Measurements from ENCODE around the gene NRXN3. TPM values are rescaled to one million over a fixed set of nuclear protein-coding genes. Genes with fewer than 3 reads are reported as not detected.

Gene NRXN3
- polyA plus RNA-seq, 1 of the 3 experiments (the other 2 are of a cell fraction), result 1.6 TPM

DNA sequence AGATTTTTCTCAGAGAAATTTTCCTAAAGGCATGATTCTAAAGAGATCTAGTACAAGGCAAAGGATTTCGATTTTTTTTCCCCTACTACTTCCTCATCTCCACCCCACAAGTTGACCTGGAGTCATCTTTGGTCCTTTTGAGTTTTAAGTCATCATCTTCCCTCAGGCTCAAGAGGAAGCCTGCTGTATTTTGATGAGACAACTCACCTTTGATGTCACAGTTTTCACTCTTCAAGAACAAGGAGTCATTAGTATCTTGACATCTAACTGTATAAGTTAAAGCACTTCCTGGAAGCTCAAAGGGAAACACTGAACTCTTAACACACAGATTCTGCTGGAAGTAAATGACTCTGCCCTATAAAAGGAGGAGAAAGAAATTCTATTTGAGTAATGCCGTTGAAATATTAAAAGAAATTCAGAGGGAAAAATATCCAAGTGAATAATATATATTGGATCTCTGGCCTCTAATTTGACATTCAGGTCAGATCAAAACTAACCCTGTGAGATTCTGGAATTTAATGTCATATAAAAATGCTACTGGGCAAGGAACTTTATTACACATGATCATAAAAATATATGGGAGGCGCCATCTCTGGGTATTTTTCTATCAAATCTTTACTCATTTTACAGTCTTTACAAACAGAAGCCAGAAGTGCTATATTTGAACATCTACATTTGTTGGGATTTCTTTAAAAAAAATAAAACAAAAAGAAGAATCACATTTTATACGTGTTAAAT lies 435.0 kb downstream of the NRXN3 start (continued):
- TF ChIP-seq, protein P1, sequence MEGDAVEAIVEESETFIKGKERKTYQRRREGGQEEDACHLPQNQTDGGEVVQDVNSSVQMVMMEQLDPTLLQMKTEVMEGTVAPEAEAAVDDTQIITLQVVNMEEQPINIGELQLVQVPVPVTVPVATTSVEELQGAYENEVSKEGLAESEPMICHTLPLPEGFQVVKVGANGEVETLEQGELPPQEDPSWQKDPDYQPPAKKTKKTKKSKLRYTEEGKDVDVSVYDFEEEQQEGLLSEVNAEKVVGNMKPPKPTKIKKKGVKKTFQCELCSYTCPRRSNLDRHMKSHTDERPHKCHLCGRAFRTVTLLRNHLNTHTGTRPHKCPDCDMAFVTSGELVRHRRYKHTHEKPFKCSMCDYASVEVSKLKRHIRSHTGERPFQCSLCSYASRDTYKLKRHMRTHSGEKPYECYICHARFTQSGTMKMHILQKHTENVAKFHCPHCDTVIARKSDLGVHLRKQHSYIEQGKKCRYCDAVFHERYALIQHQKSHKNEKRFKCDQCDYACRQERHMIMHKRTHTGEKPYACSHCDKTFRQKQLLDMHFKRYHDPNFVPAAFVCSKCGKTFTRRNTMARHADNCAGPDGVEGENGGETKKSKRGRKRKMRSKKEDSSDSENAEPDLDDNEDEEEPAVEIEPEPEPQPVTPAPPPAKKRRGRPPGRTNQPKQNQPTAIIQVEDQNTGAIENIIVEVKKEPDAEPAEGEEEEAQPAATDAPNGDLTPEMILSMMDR (IDR thresholded peaks at IDR 0.05), result no peak
- TF ChIP-seq, protein P2, sequence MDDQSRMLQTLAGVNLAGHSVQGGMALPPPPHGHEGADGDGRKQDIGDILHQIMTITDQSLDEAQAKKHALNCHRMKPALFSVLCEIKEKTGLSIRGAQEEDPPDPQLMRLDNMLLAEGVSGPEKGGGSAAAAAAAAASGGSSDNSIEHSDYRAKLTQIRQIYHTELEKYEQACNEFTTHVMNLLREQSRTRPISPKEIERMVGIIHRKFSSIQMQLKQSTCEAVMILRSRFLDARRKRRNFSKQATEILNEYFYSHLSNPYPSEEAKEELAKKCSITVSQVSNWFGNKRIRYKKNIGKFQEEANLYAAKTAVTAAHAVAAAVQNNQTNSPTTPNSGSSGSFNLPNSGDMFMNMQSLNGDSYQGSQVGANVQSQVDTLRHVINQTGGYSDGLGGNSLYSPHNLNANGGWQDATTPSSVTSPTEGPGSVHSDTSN (IDR thresholded peaks at IDR 0.05), result no peak
- TF ChIP-seq ELF1 (IDR thresholded peaks at IDR 0.05) (no peak), RAD21 (IDR thresholded peaks at IDR 0.05; ENCODE audit: low read length) (no peak)

DNA sequence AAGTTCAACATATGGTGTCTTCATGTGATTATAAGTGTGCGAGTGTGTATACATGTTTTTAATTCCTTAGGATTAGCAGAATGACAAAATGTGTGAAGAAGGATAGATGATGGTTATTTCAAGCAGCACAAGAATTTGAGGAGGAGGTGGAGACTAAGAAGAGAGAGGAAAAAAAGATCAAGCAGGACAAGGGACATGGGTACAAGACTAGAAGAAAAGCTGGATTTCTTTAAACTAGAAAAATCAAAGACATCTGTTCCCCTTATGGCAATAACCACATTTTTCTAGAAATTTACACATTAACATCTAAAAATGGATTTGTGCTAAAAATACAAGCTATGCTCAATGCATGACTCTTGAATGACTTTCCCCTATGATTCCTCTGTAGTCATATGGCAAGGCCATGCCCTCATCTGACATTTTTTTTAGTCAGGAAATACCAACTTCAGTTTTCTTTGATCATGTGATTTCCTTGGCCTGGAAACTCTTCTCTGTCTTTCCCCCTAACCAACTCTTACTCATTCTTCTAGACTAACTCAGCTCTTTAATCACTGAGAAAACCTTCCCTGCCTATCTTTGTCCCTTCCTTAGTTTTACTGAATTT lies 435.8 kb downstream of the NRXN3 start:
- no peaks in the 10 kb centered on the region for H3K9me2 ChIP-seq
- H3K27me3 ChIP-seq (ENCODE audit: insufficient read depth), result no peaks in the 10 kb centered on the region
- H3K4me2 ChIP-seq, result no peak overlapping the region
- no peak overlapping the region for H3K9ac ChIP-seq
- WGBS (ENCODE audit: low lambda C conversion rate), result 37% methylated on average over 1 of the region's 1 CpG
- H3K27ac ChIP-seq (ENCODE audit: low read depth in 2 of 2, low read length in 1 of 2), result peak overlapping the region in 1 of 2 experiments; percentile 42; a peak in 1 of 4 replicates
- no peak for DNase-seq
- H4K20me1 ChIP-seq (ENCODE audit: insufficient read depth), result no peaks in the 10 kb centered on the region
- POLR2A ChIA-PET, result no interaction called here
- H2AFZ ChIP-seq (ENCODE audit: low read depth), result no peak overlapping the region
- H3K79me2 ChIP-seq (ENCODE audit: insufficient read depth), result no peaks in the 10 kb centered on the region
- H3K36me3 ChIP-seq (replicated peaks in 1 of 2; ENCODE audit: control insufficient read depth in 1 of 2, insufficient read depth in 2 of 2, low read length in 1 of 2), result no peaks in the 10 kb centered on the region
- no peaks in the 10 kb centered on the region for H3F3A ChIP-seq (replicated peaks; ENCODE audit: insufficient read depth)
- no peak overlapping the region for H3K4me3 ChIP-seq (ENCODE audit: low read depth in 2 of 2, low read length in 1 of 2)
- no peaks in the 10 kb centered on the region for H3K4me1 ChIP-seq (ENCODE audit: control insufficient read depth in 1 of 2, insufficient read depth in 2 of 2, low read depth in 1 of 2, low read length in 1 of 2)
- CTCF ChIA-PET, result interaction anchor here (0.6 to 2.6 kb wide), 3 partner anchors 8 to 88 kb away, joined by 3 to 14 read pairs (median 3); no protein-coding TSS in a partner anchor
- H3K9me3 ChIP-seq, result no peaks in the 10 kb centered on the region
- TF ChIP-seq EZH2phosphoT487 (IDR thresholded peaks at IDR 0.05; ENCODE audit: borderline replicate concordance, low read depth) (no peak), GABPA (IDR thresholded peaks at IDR 0.05; ENCODE audit: low read depth) (no peak), NFIC (IDR thresholded peaks at IDR 0.05; ENCODE audit: borderline replicate concordance) (no peak), TEAD4 (IDR thresholded peaks at IDR 0.05; ENCODE audit: borderline replicate concordance, insufficient read depth) (no peak), FOSL2 (IDR thresholded peaks at IDR 0.05; ENCODE audit: borderline replicate concordance, low read depth) (no peak), SIN3A (IDR thresholded peaks at IDR 0.05; ENCODE audit: borderline replicate concordance, low read depth, low read length) (no peak), SMC3 (IDR thresholded peaks at IDR 0.05; ENCODE audit: low read depth, low read length) (no peak), YY1 (IDR thresholded peaks at IDR 0.05; ENCODE audit: low read depth) (no peak), MXI1 (IDR thresholded peaks at IDR 0.05; ENCODE audit: low read depth, low read length) (no peak), TCF12 (IDR thresholded peaks at IDR 0.05) (no peak), RXRA (IDR thresholded peaks at IDR 0.05; ENCODE audit: borderline replicate concordance, low read depth) (no peak), GATA2 (CRISPR knock-in tag; IDR thresholded peaks at IDR 0.05) (no peak), ELF1 (IDR thresholded peaks at IDR 0.05) (no peak), MEF2A (IDR thresholded peaks at IDR 0.05; ENCODE audit: borderline replicate concordance, low read depth) (no peak), TAF1 (IDR thresholded peaks at IDR 0.05; ENCODE audit: borderline replicate concordance, low read depth, low read length) (no peak)
- TF ChIP-seq, protein P3, sequence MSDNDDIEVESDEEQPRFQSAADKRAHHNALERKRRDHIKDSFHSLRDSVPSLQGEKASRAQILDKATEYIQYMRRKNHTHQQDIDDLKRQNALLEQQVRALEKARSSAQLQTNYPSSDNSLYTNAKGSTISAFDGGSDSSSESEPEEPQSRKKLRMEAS (IDR thresholded peaks at IDR 0.05; ENCODE audit: low read depth), result no peak
- TF ChIP-seq, protein P4, sequence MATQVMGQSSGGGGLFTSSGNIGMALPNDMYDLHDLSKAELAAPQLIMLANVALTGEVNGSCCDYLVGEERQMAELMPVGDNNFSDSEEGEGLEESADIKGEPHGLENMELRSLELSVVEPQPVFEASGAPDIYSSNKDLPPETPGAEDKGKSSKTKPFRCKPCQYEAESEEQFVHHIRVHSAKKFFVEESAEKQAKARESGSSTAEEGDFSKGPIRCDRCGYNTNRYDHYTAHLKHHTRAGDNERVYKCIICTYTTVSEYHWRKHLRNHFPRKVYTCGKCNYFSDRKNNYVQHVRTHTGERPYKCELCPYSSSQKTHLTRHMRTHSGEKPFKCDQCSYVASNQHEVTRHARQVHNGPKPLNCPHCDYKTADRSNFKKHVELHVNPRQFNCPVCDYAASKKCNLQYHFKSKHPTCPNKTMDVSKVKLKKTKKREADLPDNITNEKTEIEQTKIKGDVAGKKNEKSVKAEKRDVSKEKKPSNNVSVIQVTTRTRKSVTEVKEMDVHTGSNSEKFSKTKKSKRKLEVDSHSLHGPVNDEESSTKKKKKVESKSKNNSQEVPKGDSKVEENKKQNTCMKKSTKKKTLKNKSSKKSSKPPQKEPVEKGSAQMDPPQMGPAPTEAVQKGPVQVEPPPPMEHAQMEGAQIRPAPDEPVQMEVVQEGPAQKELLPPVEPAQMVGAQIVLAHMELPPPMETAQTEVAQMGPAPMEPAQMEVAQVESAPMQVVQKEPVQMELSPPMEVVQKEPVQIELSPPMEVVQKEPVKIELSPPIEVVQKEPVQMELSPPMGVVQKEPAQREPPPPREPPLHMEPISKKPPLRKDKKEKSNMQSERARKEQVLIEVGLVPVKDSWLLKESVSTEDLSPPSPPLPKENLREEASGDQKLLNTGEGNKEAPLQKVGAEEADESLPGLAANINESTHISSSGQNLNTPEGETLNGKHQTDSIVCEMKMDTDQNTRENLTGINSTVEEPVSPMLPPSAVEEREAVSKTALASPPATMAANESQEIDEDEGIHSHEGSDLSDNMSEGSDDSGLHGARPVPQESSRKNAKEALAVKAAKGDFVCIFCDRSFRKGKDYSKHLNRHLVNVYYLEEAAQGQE (IDR thresholded peaks at IDR 0.05; ENCODE audit: low read depth, low read length), result no peak
- TF ChIP-seq, protein P1 (IDR thresholded peaks at IDR 0.05), result no peak
- TF ChIP-seq, protein P2 (IDR thresholded peaks at IDR 0.05), result no peak

Measured in SK-N-SH (cell line).